Endothelial cell (in vitro differentiated cells): ENCODE measurements around the gene CIAO2B. TPM values are rescaled to one million over a fixed set of nuclear protein-coding genes. Genes with fewer than 3 reads are reported as not detected.
A peak's percentile ranks its signal among the peaks of the same experiment; 100 is the strongest.

Experiments
- DNase-seq: peaks from one replicate; pipeline ENCODE4 v3.0.0; 2021; ENCODE audit warnings: low spot score
- H3K27ac Mint-ChIP-seq: one replicate; pipeline ENCODE4 v1.8.0; 2021; ENCODE audit warnings: mixed read lengths, inconsistent platforms; ENCODE audit not compliant: unreplicated experiment
- H3K27me3 Mint-ChIP-seq: one replicate; pipeline ENCODE4 v1.8.0; 2021; ENCODE audit warnings: mild to moderate bottlenecking, moderate library complexity, mixed read lengths, inconsistent platforms; ENCODE audit not compliant: unreplicated experiment
- H3K36me3 Mint-ChIP-seq: one replicate; pipeline ENCODE4 v1.8.0; 2021; ENCODE audit warnings: mild to moderate bottlenecking, low read depth, mixed read lengths, inconsistent platforms; ENCODE audit not compliant: unreplicated experiment
- H3K4me1 Mint-ChIP-seq: one replicate; pipeline ENCODE4 v1.8.0; 2021; ENCODE audit warnings: mild to moderate bottlenecking, mixed read lengths, inconsistent platforms; ENCODE audit not compliant: unreplicated experiment
- H3K4me3 Mint-ChIP-seq: one replicate; pipeline ENCODE4 v1.8.0; 2021; ENCODE audit warnings: mild to moderate bottlenecking, mixed read lengths, inconsistent platforms; ENCODE audit not compliant: unreplicated experiment
- H3K9me3 Mint-ChIP-seq: one replicate; pipeline ENCODE4 v1.8.0; 2021; ENCODE audit warnings: mixed read lengths, inconsistent platforms; ENCODE audit not compliant: unreplicated experiment
- CTCF ChIP-seq: fragments of 200-600 bp; sonication (generic); IDR thresholded peaks from one replicate; pipeline ENCODE4 v1.5.0; 2021; ENCODE audit warnings: antibody characterized with exemption; ENCODE audit not compliant: unreplicated experiment
- total RNA-seq: library from RNA; stranded (reverse); fragmentation: NEBNext Ultra II Directional; extraction: Animal tissue kit (Norgen Biotek cat#: 25700); gene quantifications from one replicate; pipeline ENCODE4 v1.2.1, GENCODE V29; 2021; ENCODE audit not compliant: unreplicated experiment

Gene CIAO2B
- total RNA-seq, 1 donor from 2014 or later, result 38.8 TPM

- no peak overlapping the region for H3K4me3 Mint-ChIP-seq
- H3K27ac Mint-ChIP-seq, result no peak overlapping the region
- H3K27me3 Mint-ChIP-seq, result peaks cover 3% of the 10 kb centered on the region
- peaks cover 23% of the 10 kb centered on the region for H3K36me3 Mint-ChIP-seq
- TF ChIP-seq CTCF, result no peak
- no peaks in the 10 kb centered on the region for H3K9me3 Mint-ChIP-seq
- no peak for DNase-seq
- H3K4me1 Mint-ChIP-seq, result peaks cover 10% of the 10 kb centered on the region
Measured at GRCh38 chr16:66886321-66886720, 47.9 kb downstream of the CIAO2B start.

GRCh38 chr16:66885491-66885890, 48.7 kb downstream of the CIAO2B start:
- no peak overlapping the region for H3K27ac Mint-ChIP-seq
- no peaks in the 10 kb centered on the region for H3K9me3 Mint-ChIP-seq
- DNase-seq, result no peak
- peaks cover 10% of the 10 kb centered on the region for H3K4me1 Mint-ChIP-seq
- H3K27me3 Mint-ChIP-seq, result peaks cover 2% of the 10 kb centered on the region
- H3K36me3 Mint-ChIP-seq, result peaks cover 19% of the 10 kb centered on the region
- TF ChIP-seq CTCF, result no peak
- peak overlapping the region; percentile 57 for H3K4me3 Mint-ChIP-seq

GRCh38 chr16:66882702-66883101, 51.5 kb downstream of the CIAO2B start:
- peaks cover 19% of the 10 kb centered on the region for H3K36me3 Mint-ChIP-seq
- H3K9me3 Mint-ChIP-seq, result no peaks in the 10 kb centered on the region
- peaks cover 5% of the 10 kb centered on the region for H3K27me3 Mint-ChIP-seq
- no peak for TF ChIP-seq CTCF
- no peak overlapping the region for H3K4me3 Mint-ChIP-seq
- no peak for DNase-seq
- H3K4me1 Mint-ChIP-seq, result peaks cover 16% of the 10 kb centered on the region
- no peak overlapping the region for H3K27ac Mint-ChIP-seq

Other genes with a start within 250 kb of the CIAO2B start
- 15.5 TPM for gene CMTM4, start 237.7 kb downstream of the CIAO2B start, total RNA-seq
- 138 TPM for gene DYNC1LI2, start 182.8 kb downstream of the CIAO2B start, total RNA-seq
- gene TERB1, start 132.8 kb downstream of the CIAO2B start, total RNA-seq, result 0.10 TPM
- 63.9 TPM for gene NAE1, start 103.4 kb downstream of the CIAO2B start, total RNA-seq
- not detected for gene CA7, start 90.0 kb downstream of the CIAO2B start, total RNA-seq
- gene PDP2, start 53.9 kb downstream of the CIAO2B start, total RNA-seq, result 11.3 TPM
- gene CDH16, start 15.5 kb downstream of the CIAO2B start, total RNA-seq, result not detected
- not detected for gene RRAD, start 8.9 kb downstream of the CIAO2B start, total RNA-seq
- gene CES2, start 1.1 kb upstream of the CIAO2B start, total RNA-seq, result 26.7 TPM
- gene CES3, start 26.9 kb upstream of the CIAO2B start, total RNA-seq, result 2.5 TPM
- gene CES4A, start 54.2 kb upstream of the CIAO2B start, total RNA-seq, result 1.1 TPM
- 65.8 TPM for gene CBFB, start 94.7 kb upstream of the CIAO2B start, total RNA-seq
- 17.7 TPM for gene PHAF1, start 175.5 kb upstream of the CIAO2B start, total RNA-seq
- 1.5 TPM for gene B3GNT9, start 216.6 kb upstream of the CIAO2B start, total RNA-seq
- gene TRADD, start 225.5 kb upstream of the CIAO2B start, total RNA-seq, result 3.7 TPM
- gene FBXL8, start 225.6 kb upstream of the CIAO2B start, total RNA-seq, result 3.8 TPM
- gene HSF4, start 230.3 kb upstream of the CIAO2B start, total RNA-seq, result 5.7 TPM
- 2.6 TPM for gene NOL3, start 236.1 kb upstream of the CIAO2B start, total RNA-seq
- gene MATCAP1, start 249.6 kb upstream of the CIAO2B start, total RNA-seq, result 88.8 TPM